ENCODE measurements around the gene EPS8. TPM values are rescaled to one million over a fixed set of nuclear protein-coding genes. Genes with fewer than 3 reads are reported as not detected.
"Not testable (repeated sequence)": the region's sequence is repeated elsewhere in the genome, so short reads cannot be mapped to it uniquely, and the experiment has no call there.

Gene EPS8
- total RNA-seq, 1 experiment from 2014 or later = 7.5 TPM

DNA sequence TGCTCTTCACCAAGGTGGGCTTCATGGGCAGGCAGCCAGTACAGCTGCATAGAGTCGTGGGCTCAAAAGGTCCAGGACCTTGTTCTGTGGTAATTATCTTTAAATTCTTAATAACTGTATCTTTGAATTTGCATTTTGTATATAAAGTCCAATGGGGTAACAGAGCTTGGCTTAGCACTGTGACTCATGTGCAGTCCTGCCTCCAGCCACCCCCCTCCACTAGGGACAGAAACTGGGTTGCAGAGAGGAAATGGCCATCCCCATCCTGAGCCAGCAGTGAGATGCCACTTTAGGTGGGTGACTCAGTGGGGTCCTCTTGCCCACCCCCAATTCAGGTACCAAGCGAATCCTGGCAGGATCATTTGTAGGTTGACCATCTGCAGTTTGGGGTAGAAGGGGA is 48.1 kb downstream of the EPS8 start:
- peaks cover 2% of the 10 kb centered on the region; the same call in 1 of the 2 replicates for H3K36me3 Mint-ChIP-seq
- H3K4me1 Mint-ChIP-seq = no peaks in the 10 kb centered on the region
- ChIA-PET CTCF (no interaction called here), POLR2A (no interaction called here)
- no peak overlapping the region for H3K27ac Mint-ChIP-seq
- ATAC-seq = no peak
- peaks cover 27% of the 10 kb centered on the region for H3K9me3 Mint-ChIP-seq
- H3K4me3 Mint-ChIP-seq = no peak overlapping the region
- TF ChIP-seq MYBL2 (CRISPR knock-in tag; IDR thresholded peaks at IDR 0.05) (no peak), ELF4 (CRISPR knock-in tag; IDR thresholded peaks at IDR 0.05; ENCODE audit: low read depth) (no peak), PRRX2 (CRISPR knock-in tag; IDR thresholded peaks at IDR 0.05) (no peak), ESRRA (CRISPR knock-in tag; IDR thresholded peaks at IDR 0.05; ENCODE audit: borderline replicate concordance) (no peak), TP53 (CRISPR knock-in tag; IDR thresholded peaks at IDR 0.05) (no peak), GABPB1 (CRISPR knock-in tag; IDR thresholded peaks at IDR 0.05) (no peak), ZNF263 (CRISPR knock-in tag; IDR thresholded peaks at IDR 0.05; ENCODE audit: low read depth) (no peak)
- TF ChIP-seq, protein P1, sequence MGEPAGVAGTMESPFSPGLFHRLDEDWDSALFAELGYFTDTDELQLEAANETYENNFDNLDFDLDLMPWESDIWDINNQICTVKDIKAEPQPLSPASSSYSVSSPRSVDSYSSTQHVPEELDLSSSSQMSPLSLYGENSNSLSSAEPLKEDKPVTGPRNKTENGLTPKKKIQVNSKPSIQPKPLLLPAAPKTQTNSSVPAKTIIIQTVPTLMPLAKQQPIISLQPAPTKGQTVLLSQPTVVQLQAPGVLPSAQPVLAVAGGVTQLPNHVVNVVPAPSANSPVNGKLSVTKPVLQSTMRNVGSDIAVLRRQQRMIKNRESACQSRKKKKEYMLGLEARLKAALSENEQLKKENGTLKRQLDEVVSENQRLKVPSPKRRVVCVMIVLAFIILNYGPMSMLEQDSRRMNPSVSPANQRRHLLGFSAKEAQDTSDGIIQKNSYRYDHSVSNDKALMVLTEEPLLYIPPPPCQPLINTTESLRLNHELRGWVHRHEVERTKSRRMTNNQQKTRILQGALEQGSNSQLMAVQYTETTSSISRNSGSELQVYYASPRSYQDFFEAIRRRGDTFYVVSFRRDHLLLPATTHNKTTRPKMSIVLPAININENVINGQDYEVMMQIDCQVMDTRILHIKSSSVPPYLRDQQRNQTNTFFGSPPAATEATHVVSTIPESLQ (CRISPR knock-in tag; IDR thresholded peaks at IDR 0.05) = no peak
- TF ChIP-seq, protein P2, sequence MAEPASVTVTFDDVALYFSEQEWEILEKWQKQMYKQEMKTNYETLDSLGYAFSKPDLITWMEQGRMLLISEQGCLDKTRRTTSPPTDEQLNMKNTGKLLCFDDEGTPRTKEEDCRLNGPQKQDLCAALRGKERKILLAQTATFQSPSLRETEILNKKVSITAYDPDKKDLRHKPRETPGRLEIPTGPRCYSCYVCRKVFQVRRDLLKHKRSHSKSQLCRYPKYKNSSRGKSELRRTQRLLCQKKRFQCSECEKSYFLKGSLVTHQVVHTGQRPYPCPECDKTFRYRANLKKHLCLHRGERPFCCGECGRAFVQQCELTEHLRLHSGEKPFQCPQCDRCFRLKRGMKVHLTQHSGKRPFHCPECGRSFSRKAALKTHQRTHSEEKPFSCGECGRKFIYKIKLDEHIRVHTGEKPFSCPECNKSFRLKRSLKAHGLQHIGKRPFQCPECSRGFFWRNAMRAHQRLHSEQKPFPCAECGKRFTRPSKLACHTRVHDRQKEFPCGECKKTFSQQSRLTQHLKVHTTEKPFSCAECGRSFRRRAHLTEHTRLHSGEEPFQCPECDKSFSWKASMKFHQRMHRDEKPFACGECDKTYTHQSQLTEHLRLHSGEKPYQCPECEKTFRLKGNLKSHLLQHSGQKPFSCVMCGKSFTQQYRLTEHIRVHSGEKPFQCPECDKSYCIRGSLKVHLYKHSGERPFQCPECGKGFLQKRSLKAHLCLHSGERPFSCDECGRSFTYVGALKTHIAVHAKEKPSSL (CRISPR knock-in tag; conservative IDR thresholded peaks at IDR 0.05) = no peak
- TF ChIP-seq, protein P3, sequence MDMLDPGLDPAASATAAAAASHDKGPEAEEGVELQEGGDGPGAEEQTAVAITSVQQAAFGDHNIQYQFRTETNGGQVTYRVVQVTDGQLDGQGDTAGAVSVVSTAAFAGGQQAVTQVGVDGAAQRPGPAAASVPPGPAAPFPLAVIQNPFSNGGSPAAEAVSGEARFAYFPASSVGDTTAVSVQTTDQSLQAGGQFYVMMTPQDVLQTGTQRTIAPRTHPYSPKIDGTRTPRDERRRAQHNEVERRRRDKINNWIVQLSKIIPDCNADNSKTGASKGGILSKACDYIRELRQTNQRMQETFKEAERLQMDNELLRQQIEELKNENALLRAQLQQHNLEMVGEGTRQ (CRISPR knock-in tag; IDR thresholded peaks at IDR 0.05) = no peak
- H3K27me3 Mint-ChIP-seq (ENCODE audit: low read depth) = no peaks in the 10 kb centered on the region
- no peak for DNase-seq (ENCODE audit: low spot score)

DNA sequence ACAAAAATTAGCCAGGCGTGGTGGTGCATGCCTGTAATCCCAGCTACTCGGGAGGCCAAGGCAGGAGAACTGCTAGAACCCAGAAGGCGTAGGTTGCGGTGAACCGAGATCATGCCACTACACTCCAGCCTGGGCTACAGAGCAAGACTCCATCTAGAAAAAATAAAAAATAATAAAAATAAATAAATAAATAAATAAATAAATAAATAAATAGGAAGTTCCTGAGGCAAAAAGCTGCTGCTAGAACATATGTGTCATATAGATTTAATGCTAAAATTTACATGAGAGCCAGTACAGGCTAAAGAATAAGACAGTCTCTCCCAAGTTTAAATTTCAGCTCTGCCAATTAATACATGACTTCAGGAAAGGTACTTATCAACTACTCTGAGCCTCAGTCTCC is 48.8 kb downstream of the EPS8 start:
- peaks cover 27% of the 10 kb centered on the region for H3K9me3 Mint-ChIP-seq
- H3K27me3 Mint-ChIP-seq (ENCODE audit: low read depth); CTCF ChIA-PET; ATAC-seq; H3K27ac Mint-ChIP-seq; H3K36me3 Mint-ChIP-seq; H3K4me1 Mint-ChIP-seq; POLR2A ChIA-PET; H3K4me3 Mint-ChIP-seq; DNase-seq (ENCODE audit: low spot score): not testable (repeated sequence)

DNA sequence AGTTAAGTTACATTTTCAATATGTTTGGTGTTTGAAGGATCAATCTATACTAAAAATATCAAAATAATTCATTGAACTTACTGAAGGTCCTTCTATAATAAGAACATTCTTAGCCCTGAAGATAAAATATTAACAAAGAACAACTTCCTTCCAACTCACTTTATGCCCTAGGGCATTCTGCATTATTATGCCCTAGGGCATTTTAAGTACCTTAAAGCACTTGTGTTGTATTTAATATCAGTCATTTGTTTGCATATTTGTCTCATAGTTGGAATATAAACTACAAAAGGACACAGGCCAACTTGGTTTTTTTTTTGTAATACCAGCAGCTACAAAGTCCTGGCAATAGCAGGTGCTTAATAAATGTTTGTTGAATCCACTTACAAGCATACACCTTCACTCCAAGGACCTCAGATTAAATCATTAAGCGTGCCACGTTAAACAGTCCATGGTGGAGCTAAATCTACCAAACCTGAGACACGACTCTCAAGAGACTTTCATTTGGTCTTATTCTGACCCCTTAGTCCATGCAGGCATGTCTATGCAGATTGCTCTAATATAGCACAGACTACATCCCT is 50.7 kb downstream of the EPS8 start:
- Mint-ChIP-seq H3K27ac (no peak overlapping the region), H3K4me1 (no peaks in the 10 kb centered on the region), H3K27me3 (ENCODE audit: low read depth) (no peaks in the 10 kb centered on the region), H3K36me3 (peaks cover 2% of the 10 kb centered on the region; the same call in 1 of the 2 replicates), H3K9me3 (peaks cover 20% of the 10 kb centered on the region), H3K4me3 (no peak overlapping the region)
- ChIA-PET CTCF (no interaction called here), POLR2A (no interaction called here)
- TF ChIP-seq CREM (CRISPR knock-in tag; IDR thresholded peaks at IDR 0.05) (no peak), GTF2I (CRISPR knock-in tag; conservative IDR thresholded peaks at IDR 0.05) (no peak), KAT7 (CRISPR knock-in tag; IDR thresholded peaks at IDR 0.05; ENCODE audit: borderline replicate concordance) (no peak), ZNF396 (CRISPR knock-in tag; IDR thresholded peaks at IDR 0.05; ENCODE audit: borderline replicate concordance) (no peak), ELF4 (CRISPR knock-in tag; IDR thresholded peaks at IDR 0.05; ENCODE audit: low read depth) (no peak), NFE2L1 (CRISPR knock-in tag; IDR thresholded peaks at IDR 0.05) (no peak), JUN (CRISPR knock-in tag; IDR thresholded peaks at IDR 0.05) (no peak), PRRX2 (CRISPR knock-in tag; IDR thresholded peaks at IDR 0.05) (no peak), TCF7 (CRISPR knock-in tag; IDR thresholded peaks at IDR 0.05; ENCODE audit: low read depth) (no peak), SP1 (CRISPR knock-in tag; conservative IDR thresholded peaks at IDR 0.05) (no peak), ZNF263 (CRISPR knock-in tag; IDR thresholded peaks at IDR 0.05; ENCODE audit: low read depth) (no peak)
- TF ChIP-seq, protein P4, sequence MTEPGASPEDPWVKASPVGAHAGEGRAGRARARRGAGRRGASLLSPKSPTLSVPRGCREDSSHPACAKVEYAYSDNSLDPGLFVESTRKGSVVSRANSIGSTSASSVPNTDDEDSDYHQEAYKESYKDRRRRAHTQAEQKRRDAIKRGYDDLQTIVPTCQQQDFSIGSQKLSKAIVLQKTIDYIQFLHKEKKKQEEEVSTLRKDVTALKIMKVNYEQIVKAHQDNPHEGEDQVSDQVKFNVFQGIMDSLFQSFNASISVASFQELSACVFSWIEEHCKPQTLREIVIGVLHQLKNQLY (CRISPR knock-in tag; IDR thresholded peaks at IDR 0.05) = no peak
- TF ChIP-seq, protein P5, sequence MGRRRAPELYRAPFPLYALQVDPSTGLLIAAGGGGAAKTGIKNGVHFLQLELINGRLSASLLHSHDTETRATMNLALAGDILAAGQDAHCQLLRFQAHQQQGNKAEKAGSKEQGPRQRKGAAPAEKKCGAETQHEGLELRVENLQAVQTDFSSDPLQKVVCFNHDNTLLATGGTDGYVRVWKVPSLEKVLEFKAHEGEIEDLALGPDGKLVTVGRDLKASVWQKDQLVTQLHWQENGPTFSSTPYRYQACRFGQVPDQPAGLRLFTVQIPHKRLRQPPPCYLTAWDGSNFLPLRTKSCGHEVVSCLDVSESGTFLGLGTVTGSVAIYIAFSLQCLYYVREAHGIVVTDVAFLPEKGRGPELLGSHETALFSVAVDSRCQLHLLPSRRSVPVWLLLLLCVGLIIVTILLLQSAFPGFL (CRISPR knock-in tag; IDR thresholded peaks at IDR 0.05; ENCODE audit: borderline replicate concordance) = no peak
- TF ChIP-seq, protein P6, sequence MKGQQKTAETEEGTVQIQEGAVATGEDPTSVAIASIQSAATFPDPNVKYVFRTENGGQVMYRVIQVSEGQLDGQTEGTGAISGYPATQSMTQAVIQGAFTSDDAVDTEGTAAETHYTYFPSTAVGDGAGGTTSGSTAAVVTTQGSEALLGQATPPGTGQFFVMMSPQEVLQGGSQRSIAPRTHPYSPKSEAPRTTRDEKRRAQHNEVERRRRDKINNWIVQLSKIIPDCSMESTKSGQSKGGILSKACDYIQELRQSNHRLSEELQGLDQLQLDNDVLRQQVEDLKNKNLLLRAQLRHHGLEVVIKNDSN (CRISPR knock-in tag; IDR thresholded peaks at IDR 0.05) = no peak
- TF ChIP-seq, protein P7, sequence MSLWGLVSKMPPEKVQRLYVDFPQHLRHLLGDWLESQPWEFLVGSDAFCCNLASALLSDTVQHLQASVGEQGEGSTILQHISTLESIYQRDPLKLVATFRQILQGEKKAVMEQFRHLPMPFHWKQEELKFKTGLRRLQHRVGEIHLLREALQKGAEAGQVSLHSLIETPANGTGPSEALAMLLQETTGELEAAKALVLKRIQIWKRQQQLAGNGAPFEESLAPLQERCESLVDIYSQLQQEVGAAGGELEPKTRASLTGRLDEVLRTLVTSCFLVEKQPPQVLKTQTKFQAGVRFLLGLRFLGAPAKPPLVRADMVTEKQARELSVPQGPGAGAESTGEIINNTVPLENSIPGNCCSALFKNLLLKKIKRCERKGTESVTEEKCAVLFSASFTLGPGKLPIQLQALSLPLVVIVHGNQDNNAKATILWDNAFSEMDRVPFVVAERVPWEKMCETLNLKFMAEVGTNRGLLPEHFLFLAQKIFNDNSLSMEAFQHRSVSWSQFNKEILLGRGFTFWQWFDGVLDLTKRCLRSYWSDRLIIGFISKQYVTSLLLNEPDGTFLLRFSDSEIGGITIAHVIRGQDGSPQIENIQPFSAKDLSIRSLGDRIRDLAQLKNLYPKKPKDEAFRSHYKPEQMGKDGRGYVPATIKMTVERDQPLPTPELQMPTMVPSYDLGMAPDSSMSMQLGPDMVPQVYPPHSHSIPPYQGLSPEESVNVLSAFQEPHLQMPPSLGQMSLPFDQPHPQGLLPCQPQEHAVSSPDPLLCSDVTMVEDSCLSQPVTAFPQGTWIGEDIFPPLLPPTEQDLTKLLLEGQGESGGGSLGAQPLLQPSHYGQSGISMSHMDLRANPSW (CRISPR knock-in tag; conservative IDR thresholded peaks at IDR 0.05; ENCODE audit: low read depth) = no peak
- DNase-seq (ENCODE audit: low spot score) (no peak), ATAC-seq (no peak)
